ENCODE measurements around the gene NRXN3. TPM values are rescaled to one million over a fixed set of nuclear protein-coding genes. Genes with fewer than 3 reads are reported as not detected.

NRXN3 gene
- total RNA-seq, 1 donor = under 0.01 TPM

GRCh38 chr14:79383475-79383874, 1213.3 kb downstream of the NRXN3 start:
- H3K4me1 ChIP-seq (ENCODE audit: insufficient read depth, low read length) = no peaks in the 10 kb centered on the region
- no peaks in the 10 kb centered on the region for H3K27me3 ChIP-seq (ENCODE audit: insufficient read depth, low read length)
- H3K4me3 ChIP-seq (ENCODE audit: low read length) = no peak overlapping the region
- no peaks in the 10 kb centered on the region for H3K9me3 ChIP-seq (ENCODE audit: low read depth, low read length)

- Histone ChIP-seq H3K4me1 (ENCODE audit: insufficient read depth, low read length) (no peaks in the 10 kb centered on the region), H3K27me3 (ENCODE audit: insufficient read depth, low read length) (no peaks in the 10 kb centered on the region), H3K9me3 (ENCODE audit: low read depth, low read length) (no peaks in the 10 kb centered on the region), H3K4me3 (ENCODE audit: low read length) (no peak overlapping the region)
Measured at GRCh38 chr14:79395061-79395460, 1224.9 kb downstream of the NRXN3 start.

- no peaks in the 10 kb centered on the region for H3K27me3 ChIP-seq (ENCODE audit: insufficient read depth, low read length)
- no peak overlapping the region for H3K4me3 ChIP-seq (ENCODE audit: low read length)
- no peaks in the 10 kb centered on the region for H3K4me1 ChIP-seq (ENCODE audit: insufficient read depth, low read length)
- H3K9me3 ChIP-seq (ENCODE audit: low read depth, low read length) = no peaks in the 10 kb centered on the region
Measured at GRCh38 chr14:79404874-79405511, 1234.8 kb downstream of the NRXN3 start.

GRCh38 chr14:79405512-79405910, 1235.3 kb downstream of the NRXN3 start:
- no peaks in the 10 kb centered on the region for H3K4me1 ChIP-seq (ENCODE audit: insufficient read depth, low read length)
- no peaks in the 10 kb centered on the region for H3K9me3 ChIP-seq (ENCODE audit: low read depth, low read length)
- no peak overlapping the region for H3K4me3 ChIP-seq (ENCODE audit: low read length)
- no peaks in the 10 kb centered on the region for H3K27me3 ChIP-seq (ENCODE audit: insufficient read depth, low read length)

- H3K27me3 ChIP-seq (ENCODE audit: insufficient read depth, low read length) = no peaks in the 10 kb centered on the region
- H3K9me3 ChIP-seq (ENCODE audit: low read depth, low read length) = no peaks in the 10 kb centered on the region
- no peak overlapping the region for H3K4me3 ChIP-seq (ENCODE audit: low read length)
- H3K4me1 ChIP-seq (ENCODE audit: insufficient read depth, low read length) = no peaks in the 10 kb centered on the region
Measured at GRCh38 chr14:79407572-79407971, 1237.4 kb downstream of the NRXN3 start.

- Histone ChIP-seq H3K4me1 (ENCODE audit: insufficient read depth, low read length) (no peaks in the 10 kb centered on the region), H3K4me3 (ENCODE audit: low read length) (no peak overlapping the region)
Measured at GRCh38 chr14:79408696-79409095, 1238.5 kb downstream of the NRXN3 start.

GRCh38 chr14:79411403-79412174, 1241.4 kb downstream of the NRXN3 start:
- Histone ChIP-seq H3K4me3 (ENCODE audit: low read length) (no peak overlapping the region), H3K9me3 (ENCODE audit: low read depth, low read length) (no peaks in the 10 kb centered on the region), H3K4me1 (ENCODE audit: insufficient read depth, low read length) (no peaks in the 10 kb centered on the region), H3K27me3 (ENCODE audit: insufficient read depth, low read length) (no peaks in the 10 kb centered on the region)

More at GRCh38 chr14:79408696-79409095, 1238.5 kb downstream of the NRXN3 start:
- H3K9me3 ChIP-seq (ENCODE audit: low read depth, low read length) = no peaks in the 10 kb centered on the region
- no peaks in the 10 kb centered on the region for H3K27me3 ChIP-seq (ENCODE audit: insufficient read depth, low read length)

- Histone ChIP-seq H3K9me3 (ENCODE audit: low read depth, low read length) (no peaks in the 10 kb centered on the region), H3K4me3 (ENCODE audit: low read length) (no peak overlapping the region), H3K4me1 (ENCODE audit: insufficient read depth, low read length) (no peaks in the 10 kb centered on the region), H3K27me3 (ENCODE audit: insufficient read depth, low read length) (no peaks in the 10 kb centered on the region)
Measured at GRCh38 chr14:79412822-79413221, 1242.6 kb downstream of the NRXN3 start.

GRCh38 chr14:79413734-79414428, 1243.7 kb downstream of the NRXN3 start:
- Histone ChIP-seq H3K4me1 (ENCODE audit: insufficient read depth, low read length) (no peaks in the 10 kb centered on the region), H3K9me3 (ENCODE audit: low read depth, low read length) (no peaks in the 10 kb centered on the region), H3K27me3 (ENCODE audit: insufficient read depth, low read length) (no peaks in the 10 kb centered on the region), H3K4me3 (ENCODE audit: low read length) (no peak overlapping the region)

- no peak overlapping the region for H3K4me3 ChIP-seq (ENCODE audit: low read length)
- no peaks in the 10 kb centered on the region for H3K9me3 ChIP-seq (ENCODE audit: low read depth, low read length)
- H3K27me3 ChIP-seq (ENCODE audit: insufficient read depth, low read length) = no peaks in the 10 kb centered on the region
- H3K4me1 ChIP-seq (ENCODE audit: insufficient read depth, low read length) = no peaks in the 10 kb centered on the region
Measured at GRCh38 chr14:79415726-79416125, 1245.6 kb downstream of the NRXN3 start.

GRCh38 chr14:79417961-79418360, 1247.8 kb downstream of the NRXN3 start:
- no peaks in the 10 kb centered on the region for H3K9me3 ChIP-seq (ENCODE audit: low read depth, low read length)
- no peaks in the 10 kb centered on the region for H3K27me3 ChIP-seq (ENCODE audit: insufficient read depth, low read length)
- no peaks in the 10 kb centered on the region for H3K4me1 ChIP-seq (ENCODE audit: insufficient read depth, low read length)
- H3K4me3 ChIP-seq (ENCODE audit: low read length) = no peak overlapping the region

GRCh38 chr14:79418649-79419415, 1248.7 kb downstream of the NRXN3 start:
- Histone ChIP-seq H3K9me3 (ENCODE audit: low read depth, low read length) (no peaks in the 10 kb centered on the region), H3K27me3 (ENCODE audit: insufficient read depth, low read length) (no peaks in the 10 kb centered on the region), H3K4me1 (ENCODE audit: insufficient read depth, low read length) (no peaks in the 10 kb centered on the region), H3K4me3 (ENCODE audit: low read length) (no peak overlapping the region)

GRCh38 chr14:79419571-79420327, 1249.6 kb downstream of the NRXN3 start:
- Histone ChIP-seq H3K4me1 (ENCODE audit: insufficient read depth, low read length) (no peaks in the 10 kb centered on the region), H3K27me3 (ENCODE audit: insufficient read depth, low read length) (no peaks in the 10 kb centered on the region), H3K4me3 (ENCODE audit: low read length) (no peak overlapping the region), H3K9me3 (ENCODE audit: low read depth, low read length) (no peaks in the 10 kb centered on the region)

- H3K4me1 ChIP-seq (ENCODE audit: insufficient read depth, low read length) = no peaks in the 10 kb centered on the region
- H3K9me3 ChIP-seq (ENCODE audit: low read depth, low read length) = no peaks in the 10 kb centered on the region
- no peak overlapping the region for H3K4me3 ChIP-seq (ENCODE audit: low read length)
- no peaks in the 10 kb centered on the region for H3K27me3 ChIP-seq (ENCODE audit: insufficient read depth, low read length)
Measured at GRCh38 chr14:79420725-79421124, 1250.6 kb downstream of the NRXN3 start.
